ENCODE results near the gene TPSD1.

The TPSD1 gene

DNA sequence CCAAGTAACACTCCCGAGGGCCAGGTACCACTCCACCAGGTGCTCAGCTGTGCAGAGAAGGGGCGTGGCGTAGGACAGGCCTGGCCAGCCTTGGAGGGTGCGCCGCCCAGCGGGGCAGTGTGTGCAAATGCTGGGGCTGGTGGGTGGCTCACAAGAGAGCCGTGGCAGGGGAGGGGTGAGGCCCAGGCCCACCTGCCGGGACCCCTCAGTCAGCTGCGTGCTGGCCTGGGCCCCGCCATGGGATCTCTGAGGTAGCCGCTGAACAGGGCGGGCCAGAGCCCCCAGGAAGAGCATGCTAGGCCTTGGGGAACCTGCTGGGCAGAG is 39.6 kb upstream of the TPSD1 start:
- Histone ChIP-seq H3K4ac (ENCODE audit: low read depth, low read length) (no peak overlapping the region), H3K23ac (ENCODE audit: low read length) (no peak overlapping the region), H3K4me3 (ENCODE audit: low read depth, low read length) (no peak overlapping the region), H3K9ac (ENCODE audit: low read length) (no peak overlapping the region), H3K18ac (ENCODE audit: low read length) (no peak overlapping the region), H3K27me3 (ENCODE audit: insufficient read depth, low read length) (no peaks in the 10 kb centered on the region), H3K14ac (ENCODE audit: low read length) (no peak overlapping the region), H3K79me2 (ENCODE audit: control insufficient read depth, insufficient read depth, low read length, poor library complexity) (no peaks in the 10 kb centered on the region), H3K4me1 (ENCODE audit: control insufficient read depth in 1 of 2, insufficient read depth in 2 of 2, low read length in 2 of 2) (no peaks in the 10 kb centered on the region), H4K91ac (ENCODE audit: low read depth, low read length) (no peak overlapping the region), H3K79me1 (ENCODE audit: low read length) (no peaks in the 10 kb centered on the region), H3K36me3 (ENCODE audit: control insufficient read depth in 1 of 2, insufficient read depth in 2 of 2, low read length in 2 of 2) (no peaks in the 10 kb centered on the region), H3K9me3 (ENCODE audit: insufficient read depth, low read depth, low read length) (peaks cover 2% of the 10 kb centered on the region), H2AK5ac (ENCODE audit: low read length) (no peak overlapping the region), H2BK120ac (ENCODE audit: insufficient read depth, low read length, poor library complexity) (no peak overlapping the region), H4K12ac (ENCODE audit: low read depth, low read length) (no peak overlapping the region), H3K27ac (ENCODE audit: low read depth, low read length) (no peak overlapping the region), H3K4me2 (ENCODE audit: low read length) (no peak overlapping the region), H2AFZ (ENCODE audit: insufficient read depth, low read length, poor library complexity) (no peak overlapping the region), H2BK12ac (ENCODE audit: low read length) (no peak overlapping the region), H4K8ac (ENCODE audit: low read depth, low read length) (no peak overlapping the region), H2BK5ac (ENCODE audit: low read depth, low read length, poor library complexity) (no peak overlapping the region)
- WGBS (ENCODE audit: extremely low coverage, insufficient coverage, insufficient read length), result no CpG with 5 or more reads among the region's 12 CpGs
- no peak for DNase-seq

- DNase-seq, result no peak
- WGBS (ENCODE audit: extremely low coverage, insufficient coverage, insufficient read length), result no CpG with 5 or more reads among the region's 32 CpGs
- H3K4me2 ChIP-seq (ENCODE audit: low read length), result no peak overlapping the region
- H2BK12ac ChIP-seq (ENCODE audit: low read length), result no peak overlapping the region
- no peak overlapping the region for H3K4me3 ChIP-seq (ENCODE audit: low read depth, low read length)
- no peak overlapping the region for H3K18ac ChIP-seq (ENCODE audit: low read length)
- H3K4me1 ChIP-seq (ENCODE audit: control insufficient read depth in 1 of 2, insufficient read depth in 2 of 2, low read length in 2 of 2), result no peaks in the 10 kb centered on the region
- no peak overlapping the region for H3K27ac ChIP-seq (ENCODE audit: low read depth, low read length)
- no peaks in the 10 kb centered on the region for H3K79me2 ChIP-seq (ENCODE audit: control insufficient read depth, insufficient read depth, low read length, poor library complexity)
- no peak overlapping the region for H2BK5ac ChIP-seq (ENCODE audit: low read depth, low read length, poor library complexity)
- H4K12ac ChIP-seq (ENCODE audit: low read depth, low read length), result no peak overlapping the region
- H3K27me3 ChIP-seq (ENCODE audit: insufficient read depth, low read length), result no peaks in the 10 kb centered on the region
- H2BK120ac ChIP-seq (ENCODE audit: insufficient read depth, low read length, poor library complexity), result no peak overlapping the region
- H3K14ac ChIP-seq (ENCODE audit: low read length), result no peak overlapping the region
- no peak overlapping the region for H2AFZ ChIP-seq (ENCODE audit: insufficient read depth, low read length, poor library complexity)
- H3K36me3 ChIP-seq (ENCODE audit: control insufficient read depth in 1 of 2, insufficient read depth in 2 of 2, low read length in 2 of 2), result no peaks in the 10 kb centered on the region
- H3K23ac ChIP-seq (ENCODE audit: low read length), result no peak overlapping the region
- H2AK5ac ChIP-seq (ENCODE audit: low read length), result no peak overlapping the region
- no peak overlapping the region for H3K4ac ChIP-seq (ENCODE audit: low read depth, low read length)
- H3K9me3 ChIP-seq (ENCODE audit: insufficient read depth, low read depth, low read length), result peaks cover 2% of the 10 kb centered on the region
- H4K91ac ChIP-seq (ENCODE audit: low read depth, low read length), result no peak overlapping the region
- no peak overlapping the region for H3K9ac ChIP-seq (ENCODE audit: low read length)
- no peaks in the 10 kb centered on the region for H3K79me1 ChIP-seq (ENCODE audit: low read length)
- H4K8ac ChIP-seq (ENCODE audit: low read depth, low read length), result no peak overlapping the region
Measured at GRCh38 chr16:1216681-1217400, 39.0 kb upstream of the TPSD1 start.

GRCh38 chr16:1217526-1217925 is 38.3 kb upstream of the TPSD1 start:
- Histone ChIP-seq H3K4ac (ENCODE audit: low read depth, low read length) (no peak overlapping the region), H3K9me3 (ENCODE audit: insufficient read depth, low read depth, low read length) (peaks cover 2% of the 10 kb centered on the region), H3K36me3 (ENCODE audit: control insufficient read depth in 1 of 2, insufficient read depth in 2 of 2, low read length in 2 of 2) (no peaks in the 10 kb centered on the region), H3K79me1 (ENCODE audit: low read length) (no peaks in the 10 kb centered on the region), H3K9ac (ENCODE audit: low read length) (no peak overlapping the region), H3K27ac (ENCODE audit: low read depth, low read length) (no peak overlapping the region), H2BK5ac (ENCODE audit: low read depth, low read length, poor library complexity) (no peak overlapping the region), H3K4me1 (ENCODE audit: control insufficient read depth in 1 of 2, insufficient read depth in 2 of 2, low read length in 2 of 2) (no peaks in the 10 kb centered on the region), H3K4me2 (ENCODE audit: low read length) (no peak overlapping the region), H2BK12ac (ENCODE audit: low read length) (no peak overlapping the region), H3K18ac (ENCODE audit: low read length) (no peak overlapping the region), H3K79me2 (ENCODE audit: control insufficient read depth, insufficient read depth, low read length, poor library complexity) (no peaks in the 10 kb centered on the region), H3K14ac (ENCODE audit: low read length) (no peak overlapping the region), H2AK5ac (ENCODE audit: low read length) (no peak overlapping the region), H4K91ac (ENCODE audit: low read depth, low read length) (no peak overlapping the region), H2BK120ac (ENCODE audit: insufficient read depth, low read length, poor library complexity) (no peak overlapping the region), H3K23ac (ENCODE audit: low read length) (no peak overlapping the region), H4K12ac (ENCODE audit: low read depth, low read length) (no peak overlapping the region), H3K27me3 (ENCODE audit: insufficient read depth, low read length) (no peaks in the 10 kb centered on the region), H4K8ac (ENCODE audit: low read depth, low read length) (no peak overlapping the region), H3K4me3 (ENCODE audit: low read depth, low read length) (no peak overlapping the region), H2AFZ (ENCODE audit: insufficient read depth, low read length, poor library complexity) (no peak overlapping the region)
- no peak for DNase-seq
- no CpG with 5 or more reads among the region's 24 CpGs for WGBS (ENCODE audit: extremely low coverage, insufficient coverage, insufficient read length)

DNA sequence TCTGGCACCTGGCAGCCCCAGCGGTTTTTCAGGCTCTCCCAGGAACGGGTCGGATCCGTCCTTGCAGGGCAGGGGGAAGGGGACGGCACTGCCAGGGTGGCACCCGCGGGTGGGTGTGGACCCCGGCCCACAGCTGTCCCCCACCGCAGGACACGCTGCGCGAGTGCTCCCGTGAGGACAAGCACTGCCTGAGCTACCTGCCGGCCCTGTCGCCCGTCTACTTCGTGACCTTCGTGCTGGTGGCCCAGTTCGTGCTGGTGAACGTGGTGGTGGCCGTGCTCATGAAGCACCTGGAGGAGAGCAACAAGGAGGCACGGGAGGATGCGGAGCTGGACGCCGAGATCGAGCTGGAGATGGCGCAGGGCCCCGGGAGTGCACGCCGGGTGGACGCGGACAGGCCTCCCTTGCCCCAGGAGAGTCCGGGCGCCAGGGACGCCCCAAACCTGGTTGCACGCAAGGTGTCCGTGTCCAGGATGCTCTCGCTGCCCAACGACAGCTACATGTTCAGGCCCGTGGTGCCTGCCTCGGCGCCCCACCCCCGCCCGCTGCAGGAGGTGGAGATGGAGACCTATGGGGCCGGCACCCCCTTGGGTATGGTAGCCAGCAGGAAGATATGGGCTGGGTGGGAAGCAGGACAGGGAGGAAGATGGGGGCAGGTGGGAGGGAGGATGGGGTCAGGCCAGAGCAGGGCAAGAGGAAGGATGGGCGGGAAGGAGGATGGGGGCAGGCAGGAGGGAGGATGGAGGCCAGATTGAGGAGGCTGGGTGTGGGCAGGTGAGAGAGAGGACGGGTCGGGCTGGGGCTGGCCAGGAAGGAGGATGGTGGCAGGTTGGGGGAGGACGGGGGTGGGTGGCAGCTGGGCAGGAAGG is 37.6 kb upstream of the TPSD1 start:
- Histone ChIP-seq H3K4me2 (ENCODE audit: low read length) (no peak overlapping the region), H3K27ac (ENCODE audit: low read depth, low read length) (no peak overlapping the region), H2BK12ac (ENCODE audit: low read length) (no peak overlapping the region), H3K9me3 (ENCODE audit: insufficient read depth, low read depth, low read length) (peaks cover 2% of the 10 kb centered on the region), H3K18ac (ENCODE audit: low read length) (no peak overlapping the region), H3K4me3 (ENCODE audit: low read depth, low read length) (no peak overlapping the region), H3K79me2 (ENCODE audit: control insufficient read depth, insufficient read depth, low read length, poor library complexity) (no peaks in the 10 kb centered on the region), H3K79me1 (ENCODE audit: low read length) (no peaks in the 10 kb centered on the region), H3K4me1 (ENCODE audit: control insufficient read depth in 1 of 2, insufficient read depth in 2 of 2, low read length in 2 of 2) (no peaks in the 10 kb centered on the region), H3K36me3 (ENCODE audit: control insufficient read depth in 1 of 2, insufficient read depth in 2 of 2, low read length in 2 of 2) (no peaks in the 10 kb centered on the region), H2BK120ac (ENCODE audit: insufficient read depth, low read length, poor library complexity) (no peak overlapping the region), H3K4ac (ENCODE audit: low read depth, low read length) (no peak overlapping the region), H4K8ac (ENCODE audit: low read depth, low read length) (no peak overlapping the region), H4K12ac (ENCODE audit: low read depth, low read length) (no peak overlapping the region), H2AK5ac (ENCODE audit: low read length) (no peak overlapping the region), H2BK5ac (ENCODE audit: low read depth, low read length, poor library complexity) (no peak overlapping the region), H3K27me3 (ENCODE audit: insufficient read depth, low read length) (no peaks in the 10 kb centered on the region), H2AFZ (ENCODE audit: insufficient read depth, low read length, poor library complexity) (no peak overlapping the region), H3K23ac (ENCODE audit: low read length) (no peak overlapping the region), H4K91ac (ENCODE audit: low read depth, low read length) (no peak overlapping the region), H3K14ac (ENCODE audit: low read length) (no peak overlapping the region), H3K9ac (ENCODE audit: low read length) (no peak overlapping the region)
- DNase-seq, result no peak
- WGBS (ENCODE audit: extremely low coverage, insufficient coverage, insufficient read length), result no CpG with 5 or more reads among the region's 49 CpGs

Data from trophoblast cell (in vitro differentiated cells and primary cell).